HEK293 (cell line): ENCODE data around the gene PITPNM2.

ENCODE experiments used
- CTCF ChIA-PET: fragments of 350-600 bp; formaldehyde crosslinking; extraction: SDS; loops from one replicate; lab custom pipeline; 2021; ENCODE audit warnings: antibody characterized with exemption; lab: Yijun Ruan, JAX
- POLR2A ChIA-PET: fragments of 300-600 bp; formaldehyde crosslinking; extraction: SDS; loops from one replicate; lab custom pipeline; 2020; ENCODE audit warnings: antibody characterized with exemption, inconsistent platforms; lab: Yijun Ruan, JAX
- H3K27ac ChIP-seq: fragments of 200-500 bp; sonication (Bioruptor generic); 2 replicates; pipeline ENCODE4 v1.5.1; 2014; ENCODE audit warnings: low read depth, low read length, control low read depth, inconsistent platforms; ENCODE audit errors: extremely low read depth
- H3K36me3 ChIP-seq, 2 experiments: fragments of 200-500 bp in 1 of 2; sonication (Bioruptor generic) in 1 of 2; 1 replicate in 1 of 2; 2 replicates in 1 of 2; pipeline ENCODE4 v1.5.1; 2014 to 2017; ENCODE audit warnings: inconsistent platforms in 2 of 2, low read length in 2 of 2; ENCODE audit not compliant: control insufficient read depth in 2 of 2, insufficient read depth in 1 of 2
- H3K4me1 ChIP-seq: fragments of 200-500 bp; sonication (Bioruptor generic); 2 replicates; pipeline ENCODE4 v1.5.1; 2014; ENCODE audit warnings: mild to moderate bottlenecking, low read length, inconsistent platforms; ENCODE audit not compliant: control insufficient read depth, insufficient read depth
- H3K4me3 ChIP-seq: 2 replicates; pipeline ENCODE4 v1.5.1; 2011; ENCODE audit warnings: low read depth, mild to moderate bottlenecking, control low read depth, low read length, moderate library complexity
- H3K9me3 ChIP-seq: fragments of 200-500 bp; sonication (Bioruptor generic); 2 replicates; pipeline ENCODE4 v1.5.1; 2014; ENCODE audit warnings: low read depth, low read length, inconsistent platforms; ENCODE audit not compliant: control insufficient read depth, insufficient read depth
- BCL11B ChIP-seq: fragments of 450-650 bp; formaldehyde crosslinking; IDR thresholded peaks from 2 replicates; pipeline ENCODE4 v1.5.1; 2016; ENCODE audit warnings: low read depth, missing biosample characterization, missing genetic modification characterization
- FEZF1 ChIP-seq: fragments of 450-650 bp; formaldehyde crosslinking; IDR thresholded peaks from 2 replicates; pipeline ENCODE4 v1.5.1; 2016; ENCODE audit warnings: missing biosample characterization, missing genetic modification characterization
- GLIS2 ChIP-seq: fragments of 450-650 bp; formaldehyde crosslinking; IDR thresholded peaks from 2 replicates; pipeline ENCODE4 v1.5.1; 2016; ENCODE audit warnings: missing biosample characterization, missing genetic modification characterization
- KLF16 ChIP-seq: fragments of 450-650 bp; formaldehyde crosslinking; IDR thresholded peaks from 2 replicates; pipeline ENCODE4 v1.5.1; 2017; ENCODE audit warnings: missing biosample characterization, missing genetic modification characterization
- PRDM1 ChIP-seq: fragments of 450-650 bp; formaldehyde crosslinking; IDR thresholded peaks from 2 replicates; pipeline ENCODE4; 2016; ENCODE audit warnings: missing biosample characterization, missing genetic modification characterization
- RBAK ChIP-seq: fragments of 450-650 bp; formaldehyde crosslinking; IDR thresholded peaks from 2 replicates; pipeline ENCODE4 v1.5.1; 2016; ENCODE audit warnings: missing biosample characterization, missing genetic modification characterization
- REST ChIP-seq: fragments of 450-650 bp; formaldehyde crosslinking; IDR thresholded peaks from 2 replicates; pipeline ENCODE4 v1.5.1; 2016; ENCODE audit warnings: missing biosample characterization, missing genetic modification characterization
- ZNF138 ChIP-seq: fragments of 450-650 bp; formaldehyde crosslinking; IDR thresholded peaks from 2 replicates; pipeline ENCODE4 v1.5.1; 2016; ENCODE audit warnings: missing biosample characterization, missing genetic modification characterization, borderline replicate concordance
- ZNF175 ChIP-seq: fragments of 450-650 bp; formaldehyde crosslinking; IDR thresholded peaks from 2 replicates; pipeline ENCODE4 v1.5.1; 2016; ENCODE audit warnings: missing biosample characterization, missing genetic modification characterization
- ZNF211 ChIP-seq: fragments of 450-650 bp; formaldehyde crosslinking; IDR thresholded peaks from 2 replicates; pipeline ENCODE4 v1.5.1; 2016; ENCODE audit warnings: low read depth, missing biosample characterization, missing genetic modification characterization
- ZNF23 ChIP-seq: fragments of 450-650 bp; formaldehyde crosslinking; IDR thresholded peaks from 2 replicates; pipeline ENCODE4 v1.5.1; 2016; ENCODE audit warnings: missing biosample characterization, missing genetic modification characterization, borderline replicate concordance
- ZNF501 ChIP-seq: fragments of 450-650 bp; formaldehyde crosslinking; IDR thresholded peaks from 2 replicates; pipeline ENCODE4 v1.5.1; 2016; ENCODE audit warnings: missing biosample characterization, missing genetic modification characterization
- ZNF623 ChIP-seq: fragments of 450-650 bp; formaldehyde crosslinking; IDR thresholded peaks from 2 replicates; pipeline ENCODE4 v1.5.1; 2016; ENCODE audit warnings: missing biosample characterization, missing genetic modification characterization
- ZNF677 ChIP-seq: fragments of 450-650 bp; IDR thresholded peaks from 2 replicates; pipeline ENCODE4 v1.5.0; 2018; ENCODE audit warnings: missing biosample characterization, mild to moderate bottlenecking, missing genetic modification characterization, moderate library complexity
- ZNF692 ChIP-seq: fragments of 450-650 bp; formaldehyde crosslinking; IDR thresholded peaks from 2 replicates; pipeline ENCODE4 v1.5.1; 2016; ENCODE audit warnings: missing biosample characterization, missing genetic modification characterization
- ZNF768 ChIP-seq: fragments of 450-650 bp; formaldehyde crosslinking; IDR thresholded peaks from 2 replicates; pipeline ENCODE4 v1.5.1; 2018; ENCODE audit warnings: missing biosample characterization, mild to moderate bottlenecking, missing genetic modification characterization
- TF ChIP-seq, protein P1 (sequence below): fragments of 450-650 bp; formaldehyde crosslinking; IDR thresholded peaks from 2 replicates; pipeline ENCODE4 v1.5.1; 2016; ENCODE audit warnings: missing biosample characterization, missing genetic modification characterization
- TF ChIP-seq, protein P2 (sequence below): fragments of 450-650 bp; formaldehyde crosslinking; IDR thresholded peaks from 2 replicates; pipeline ENCODE4 v1.5.1; 2016; ENCODE audit warnings: missing biosample characterization, missing genetic modification characterization
- TF ChIP-seq, protein P3 (sequence below): fragments of 450-650 bp; formaldehyde crosslinking; IDR thresholded peaks from 2 replicates; pipeline ENCODE4 v1.5.1; 2017; ENCODE audit warnings: missing biosample characterization, missing genetic modification characterization

PITPNM2 gene

GRCh38 chr12:123148223-123148622 is 2.7 kb downstream of the PITPNM2 start:
- Histone ChIP-seq H3K27ac (no peak overlapping the region), H3K4me3 (no peak overlapping the region), H3K4me1 (peaks cover 9% of the 10 kb centered on the region; the same call in 1 of the 2 replicates), H3K36me3 (peaks cover 0 to 1% of the 10 kb centered on the region in 2 experiments; a peak in 1 of 3 replicates), H3K9me3 (no peaks in the 10 kb centered on the region)
- TF ChIP-seq, protein P1, sequence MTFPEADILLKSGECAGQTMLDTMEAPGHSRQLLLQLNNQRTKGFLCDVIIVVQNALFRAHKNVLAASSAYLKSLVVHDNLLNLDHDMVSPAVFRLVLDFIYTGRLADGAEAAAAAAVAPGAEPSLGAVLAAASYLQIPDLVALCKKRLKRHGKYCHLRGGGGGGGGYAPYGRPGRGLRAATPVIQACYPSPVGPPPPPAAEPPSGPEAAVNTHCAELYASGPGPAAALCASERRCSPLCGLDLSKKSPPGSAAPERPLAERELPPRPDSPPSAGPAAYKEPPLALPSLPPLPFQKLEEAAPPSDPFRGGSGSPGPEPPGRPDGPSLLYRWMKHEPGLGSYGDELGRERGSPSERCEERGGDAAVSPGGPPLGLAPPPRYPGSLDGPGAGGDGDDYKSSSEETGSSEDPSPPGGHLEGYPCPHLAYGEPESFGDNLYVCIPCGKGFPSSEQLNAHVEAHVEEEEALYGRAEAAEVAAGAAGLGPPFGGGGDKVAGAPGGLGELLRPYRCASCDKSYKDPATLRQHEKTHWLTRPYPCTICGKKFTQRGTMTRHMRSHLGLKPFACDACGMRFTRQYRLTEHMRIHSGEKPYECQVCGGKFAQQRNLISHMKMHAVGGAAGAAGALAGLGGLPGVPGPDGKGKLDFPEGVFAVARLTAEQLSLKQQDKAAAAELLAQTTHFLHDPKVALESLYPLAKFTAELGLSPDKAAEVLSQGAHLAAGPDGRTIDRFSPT = no peak
- TF ChIP-seq KLF16 (tag by site-specific recombination) = no peak
- no peak for TF ChIP-seq ZNF501 (tag by site-specific recombination)
- TF ChIP-seq FEZF1 (tag by site-specific recombination) = no peak
- TF ChIP-seq RBAK = no peak
- TF ChIP-seq GLIS2 (tag by site-specific recombination) = no peak
- POLR2A ChIA-PET = no interaction called here
- CTCF ChIA-PET = interaction anchor here (1.3 kb wide), 1 partner anchor 94 kb away, joined by 3 read pairs; no protein-coding TSS in a partner anchor

- TF ChIP-seq REST (tag by site-specific recombination) (no peak), ZNF138 (no peak), ZNF623 (tag by site-specific recombination) (no peak), ZNF677 (tag by site-specific recombination) (no peak), BCL11B (tag by site-specific recombination) (no peak), PRDM1 (tag by site-specific recombination) (no peak), ZNF23 (tag by site-specific recombination) (no peak), ZNF211 (tag by site-specific recombination) (no peak), ZNF175 (tag by site-specific recombination) (no peak), ZNF768 (tag by site-specific recombination) (no peak), ZNF692 (no peak)
- TF ChIP-seq, protein P2, sequence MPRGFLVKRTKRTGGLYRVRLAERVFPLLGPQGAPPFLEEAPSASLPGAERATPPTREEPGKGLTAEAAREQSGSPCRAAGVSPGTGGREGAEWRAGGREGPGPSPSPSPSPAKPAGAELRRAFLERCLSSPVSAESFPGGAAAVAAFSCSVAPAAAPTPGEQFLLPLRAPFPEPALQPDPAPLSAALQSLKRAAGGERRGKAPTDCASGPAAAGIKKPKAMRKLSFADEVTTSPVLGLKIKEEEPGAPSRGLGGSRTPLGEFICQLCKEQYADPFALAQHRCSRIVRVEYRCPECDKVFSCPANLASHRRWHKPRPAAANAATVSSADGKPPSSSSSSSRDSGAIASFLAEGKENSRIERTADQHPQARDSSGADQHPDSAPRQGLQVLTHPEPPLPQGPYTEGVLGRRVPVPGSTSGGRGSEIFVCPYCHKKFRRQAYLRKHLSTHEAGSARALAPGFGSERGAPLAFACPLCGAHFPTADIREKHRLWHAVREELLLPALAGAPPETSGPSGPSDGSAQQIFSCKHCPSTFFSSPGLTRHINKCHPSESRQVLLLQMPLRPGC = no peak
- TF ChIP-seq, protein P3, sequence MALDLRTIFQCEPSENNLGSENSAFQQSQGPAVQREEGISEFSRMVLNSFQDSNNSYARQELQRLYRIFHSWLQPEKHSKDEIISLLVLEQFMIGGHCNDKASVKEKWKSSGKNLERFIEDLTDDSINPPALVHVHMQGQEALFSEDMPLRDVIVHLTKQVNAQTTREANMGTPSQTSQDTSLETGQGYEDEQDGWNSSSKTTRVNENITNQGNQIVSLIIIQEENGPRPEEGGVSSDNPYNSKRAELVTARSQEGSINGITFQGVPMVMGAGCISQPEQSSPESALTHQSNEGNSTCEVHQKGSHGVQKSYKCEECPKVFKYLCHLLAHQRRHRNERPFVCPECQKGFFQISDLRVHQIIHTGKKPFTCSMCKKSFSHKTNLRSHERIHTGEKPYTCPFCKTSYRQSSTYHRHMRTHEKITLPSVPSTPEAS (tag by site-specific recombination) = no peak
- TF ChIP-seq, all 188 proteins: peak for 0
- Histone ChIP-seq H3K27ac (no peak overlapping the region), H3K9me3 (no peaks in the 10 kb centered on the region), H3K4me1 (peaks cover 16% of the 10 kb centered on the region), H3K36me3 (no peaks in the 10 kb centered on the region), H3K4me3 (no peak overlapping the region)
- ChIA-PET CTCF (no interaction called here), POLR2A (no interaction called here)
These were observed 5.7 kb downstream of the PITPNM2 start for GRCh38 chr12:123145211-123145610.
